PC-9 (cell line): ENCODE measurements around the gene MT1B. TPM values are rescaled to one million over a fixed set of nuclear protein-coding genes. Genes with fewer than 3 reads are reported as not detected.

Source experiments
- BruUV-seq: library from RNA; stranded (reverse); fragments of 400-500 nt; replicated peaks from 2 replicates; lab custom pipeline; 2021; lab: Mats Ljungman, UMichigan
- CTCF ChIA-PET: fragments of 300-600 bp; sonication (Branson Sonifier 250); formaldehyde crosslinking; loops from one replicate; lab custom pipeline; 2022; ENCODE audit warnings: antibody characterized with exemption; lab: Charles Lee
- POLR2A ChIA-PET: fragments of 300-600 bp; sonication (Branson Sonifier 250); formaldehyde crosslinking; loops from one replicate; lab custom pipeline; 2022; ENCODE audit warnings: antibody characterized with exemption; ENCODE audit not compliant: unreplicated experiment; lab: Charles Lee
- DNase-seq, 2 experiments: peaks; one replicate each; pipeline versions ENCODE4 v3.0.0 to v3.0.0-alpha.2; 2015 to 2022; ENCODE audit warnings: mixed read lengths in 1 of 2
- H2AFZ ChIP-seq: fragments of 200-600 bp; sonication (generic); 2 replicates; pipeline ENCODE4 v1.8.1; 2017; ENCODE audit warnings: antibody characterized with exemption
- H3F3A ChIP-seq: fragments of 200-600 bp; sonication (generic); 2 replicates; pipeline ENCODE4 v1.8.1; 2017; ENCODE audit warnings: antibody characterized with exemption, mild to moderate bottlenecking, low read depth; ENCODE audit not compliant: insufficient read depth
- H3K27ac ChIP-seq: fragments of 200-600 bp; sonication (generic); 2 replicates; pipeline ENCODE4 v1.6.1; 2016; ENCODE audit warnings: mixed run types
- H3K27me3 ChIP-seq: fragments of 200-600 bp; sonication (generic); 2 replicates; pipeline ENCODE4 v1.6.1; 2016; ENCODE audit warnings: low read depth, mixed run types; ENCODE audit not compliant: insufficient read depth
- H3K36me3 ChIP-seq: fragments of 200-600 bp; sonication (generic); 2 replicates; pipeline ENCODE4 v1.6.1; 2016; ENCODE audit warnings: low read depth, mixed run types
- H3K4me1 ChIP-seq: fragments of 200-600 bp; sonication (generic); replicated peaks from 2 replicates; pipeline ENCODE4 v1.6.1; 2016; ENCODE audit warnings: mixed run types; ENCODE audit not compliant: insufficient read depth
- H3K4me2 ChIP-seq: fragments of 200-600 bp; sonication (generic); 2 replicates; pipeline ENCODE4 v1.6.1; 2017; ENCODE audit warnings: mixed run types
- H3K4me3 ChIP-seq: fragments of 200-600 bp; sonication (generic); 2 replicates; pipeline ENCODE4 v1.6.1; 2016; ENCODE audit warnings: mixed run types
- H3K79me2 ChIP-seq: fragments of 200-600 bp; sonication (generic); 2 replicates; pipeline ENCODE4 v1.6.1; 2017; ENCODE audit warnings: low read depth, mixed run types
- H3K9me2 ChIP-seq: fragments of 200-600 bp; sonication (generic); 2 replicates; pipeline ENCODE4 v1.8.1; 2017; ENCODE audit warnings: mild to moderate bottlenecking; ENCODE audit not compliant: insufficient read depth
- H3K9me3 ChIP-seq: fragments of 200-600 bp; sonication (generic); 2 replicates; pipeline ENCODE4 v1.8.1; 2016; ENCODE audit warnings: low read depth; ENCODE audit not compliant: insufficient read depth
- H4K20me1 ChIP-seq: fragments of 200-600 bp; sonication (generic); 2 replicates; pipeline ENCODE4 v1.8.1; 2017; ENCODE audit not compliant: insufficient read depth
- CTCF ChIP-seq: fragments of 200-600 bp; sonication (generic); conservative IDR thresholded peaks from 2 replicates; pipeline ENCODE4 v1.6.1; 2017; ENCODE audit warnings: mixed run types, antibody characterized with exemption, mild to moderate bottlenecking, moderate library complexity
- EZH2 ChIP-seq: fragments of 200-600 bp; sonication (generic); IDR thresholded peaks from 2 replicates; pipeline ENCODE4 v1.8.0; 2017; ENCODE audit warnings: antibody characterized with exemption, low read depth
- intact Hi-C: fragments of 100-400 bp; cut with micrococcal nuclease; formaldehyde crosslinking; loops from one replicate; pipeline ENCODE4 v1.10.0; 2022; ENCODE audit not compliant: unreplicated experiment
- total RNA-seq: library from RNA; stranded (reverse); gene quantifications from 2 replicates; pipeline ENCODE4 v1.2.3, GENCODE V29; 2021

MT1B gene
- total RNA-seq, 1 experiment from 2014 or later, result not detected

GRCh38 chr16:56679078-56679730 is 27.5 kb downstream of the MT1B start:
- no peaks in the 10 kb centered on the region for H3K9me3 ChIP-seq
- no peak for DNase-seq
- TF ChIP-seq EZH2 (no peak), CTCF (no peak)
- BruUV-seq, result no TSS peak
- H3K9me2 ChIP-seq, result no peaks in the 10 kb centered on the region
- H2AFZ ChIP-seq, result no peak overlapping the region
- H3K27me3 ChIP-seq, result no peaks in the 10 kb centered on the region
- H3K4me2 ChIP-seq, result 0 out of 2 replicates have a peak overlapping the region, but pooled peaks have one; percentile 34
- H3F3A ChIP-seq, result peaks cover 29% of the 10 kb centered on the region
- ChIA-PET CTCF (interaction anchor here (0.6 kb wide), 1 partner anchor 22 kb away, joined by 5 read pairs; no protein-coding TSS in a partner anchor), POLR2A (interaction anchor here (0.6 to 0.7 kb wide), 3 partner anchors 10 to 228 kb away, joined by 3 to 4 read pairs (median 3); partner anchors contain the start of gene NUDT21)
- intact Hi-C loops, result no loop called here
- H3K4me3 ChIP-seq, result no peak overlapping the region
- no peaks in the 10 kb centered on the region for H4K20me1 ChIP-seq
- H3K27ac ChIP-seq, result peak overlapping the region; percentile 31; the same call in 1 of the 2 replicates
- H3K4me1 ChIP-seq, result peaks cover 36% of the 10 kb centered on the region
- no peaks in the 10 kb centered on the region for H3K79me2 ChIP-seq
- no peaks in the 10 kb centered on the region for H3K36me3 ChIP-seq

DNA sequence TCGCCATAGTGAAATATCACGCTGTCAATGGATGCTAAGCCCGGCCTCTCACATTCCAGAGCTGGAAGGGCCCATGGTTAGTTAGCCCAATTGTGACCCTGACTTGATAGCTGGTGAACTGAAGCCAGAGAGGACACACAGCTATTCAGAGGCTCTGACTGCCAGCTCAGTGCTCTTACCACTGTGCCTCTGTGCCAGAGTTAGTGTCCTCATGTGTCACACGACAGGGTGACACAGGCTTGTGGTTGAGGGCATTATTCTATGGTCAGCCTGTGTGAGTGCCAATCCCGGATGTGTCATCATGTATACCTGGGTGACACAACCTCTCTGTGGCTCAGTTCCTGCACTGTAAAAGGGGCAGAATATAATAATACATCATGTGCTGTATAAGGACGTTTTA is 28.1 kb downstream of the MT1B start:
- H3K4me1 ChIP-seq, result peaks cover 36% of the 10 kb centered on the region
- peaks cover 29% of the 10 kb centered on the region for H3F3A ChIP-seq
- no peaks in the 10 kb centered on the region for H3K9me2 ChIP-seq
- no peak overlapping the region for H2AFZ ChIP-seq
- no peak for TF ChIP-seq CTCF
- TF ChIP-seq EZH2, result no peak
- peak overlapping the region; percentile 34 for H3K4me2 ChIP-seq
- CTCF ChIA-PET, result no interaction called here
- intact Hi-C loops, result loop anchor here (5.0 kb wide), 1 partner anchor 38 kb away; no protein-coding TSS in a partner anchor
- peak; percentile 33 to 84 for DNase-seq
- no peaks in the 10 kb centered on the region for H4K20me1 ChIP-seq
- H3K27me3 ChIP-seq, result no peaks in the 10 kb centered on the region
- H3K27ac ChIP-seq, result peak overlapping the region; percentile 32; the same call in 1 of the 2 replicates
- H3K9me3 ChIP-seq, result no peaks in the 10 kb centered on the region
- no TSS peak for BruUV-seq
- H3K79me2 ChIP-seq, result no peaks in the 10 kb centered on the region
- H3K36me3 ChIP-seq, result no peaks in the 10 kb centered on the region
- no peak overlapping the region for H3K4me3 ChIP-seq
- POLR2A ChIA-PET, result interaction anchor here (0.6 kb wide), 1 partner anchor 9 kb away, joined by 3 read pairs; no protein-coding TSS in a partner anchor

DNA sequence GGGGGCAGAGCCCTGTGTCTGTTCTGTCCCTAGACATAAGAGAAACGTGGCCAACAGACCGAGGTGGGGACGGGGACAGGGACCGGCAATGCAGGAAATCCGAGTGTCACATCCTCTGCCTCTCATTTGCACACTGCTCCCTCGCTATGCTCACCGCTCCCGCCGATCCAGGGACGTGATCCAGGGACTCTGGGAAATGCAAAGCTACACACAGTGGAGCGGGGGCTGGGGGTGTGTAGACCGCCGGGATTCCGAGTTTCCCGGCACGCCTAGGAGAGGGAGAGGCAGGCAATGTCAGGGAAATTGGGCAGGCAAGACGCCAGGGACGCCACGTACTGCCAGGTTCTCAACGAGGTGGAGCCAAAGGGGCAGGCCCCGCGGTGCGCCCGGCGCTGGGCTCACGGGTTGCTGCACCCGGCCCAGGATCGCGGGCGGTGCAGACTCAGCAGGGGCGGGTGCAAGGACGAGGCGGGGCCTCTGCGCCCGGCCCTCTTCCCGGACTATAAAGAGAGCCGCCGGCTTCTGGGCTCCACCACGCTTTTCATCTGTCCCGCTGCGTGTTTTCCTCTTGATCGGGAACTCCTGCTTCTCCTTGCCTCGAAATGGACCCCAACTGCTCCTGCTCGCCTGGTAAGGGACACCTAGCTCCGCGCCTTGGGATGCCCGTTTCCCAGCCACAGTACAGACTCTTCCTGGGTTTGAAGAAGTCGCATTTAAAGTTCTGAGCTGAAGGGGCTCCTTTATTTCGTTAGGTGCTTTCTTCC is 30.4 kb downstream of the MT1B start, which contains the start of gene MT1X:
Gene MT1X (plus strand): TSS at position 532 of the 764 bp plus-strand sequence. CDS start 71 bp downstream, at position 603.
- Histone ChIP-seq H3K27ac (no peak within 1 kb of the TSS), H3K4me1 (peaks cover 36% of the 10 kb centered on the region), H3K9me3 (peaks cover 6% of the 10 kb centered on the region; the same call in 1 of the 2 replicates), H3F3A (peaks cover 29% of the 10 kb centered on the region), H4K20me1 (no peaks in the 10 kb centered on the region), H3K27me3 (no peaks in the 10 kb centered on the region), H3K9me2 (no peaks in the 10 kb centered on the region), H3K4me2 (peak within 1 kb of the TSS; percentile 99), H3K36me3 (no peaks in the 10 kb centered on the region), H3K79me2 (no peaks in the 10 kb centered on the region), H2AFZ (peak within 1 kb of the TSS; percentile 77), H3K4me3 (peak within 1 kb of the TSS; percentile 79)
- ChIA-PET POLR2A (interaction anchor here (0.6 kb wide), 1 partner anchor 26 kb away, joined by 4 read pairs; no protein-coding TSS in a partner anchor), CTCF (no interaction called here)
- no TSS peak for BruUV-seq
- intact Hi-C loops, result loop anchor here (1.0 to 5.0 kb wide), 3 partner anchors 25 to 75 kb away; partner anchors contain the start of gene MT1F
- peak; percentile 73 to 91 for DNase-seq
- TF ChIP-seq EZH2, result no peak
- TF ChIP-seq CTCF, result no peak
